HG03575 (cell line): ENCODE results near the gene TARDBP.
"Not testable (repeated sequence)": the region's sequence is repeated elsewhere in the genome, so short reads cannot be mapped to it uniquely, and the experiment has no call there.

ENCODE experiments used
- ATAC-seq: cut with Tn5 transposase; IDR thresholded peaks from one replicate; pipeline ENCODE4 v1.9.1; 2021; ENCODE audit not compliant: unreplicated experiment, insufficient number of reproducible peaks, low FRiP score; ENCODE audit errors: extremely low read depth

TARDBP gene

GRCh38 chr1:11071463-11072215 is 59.2 kb downstream of the TARDBP start:
- no peak for ATAC-seq

DNA sequence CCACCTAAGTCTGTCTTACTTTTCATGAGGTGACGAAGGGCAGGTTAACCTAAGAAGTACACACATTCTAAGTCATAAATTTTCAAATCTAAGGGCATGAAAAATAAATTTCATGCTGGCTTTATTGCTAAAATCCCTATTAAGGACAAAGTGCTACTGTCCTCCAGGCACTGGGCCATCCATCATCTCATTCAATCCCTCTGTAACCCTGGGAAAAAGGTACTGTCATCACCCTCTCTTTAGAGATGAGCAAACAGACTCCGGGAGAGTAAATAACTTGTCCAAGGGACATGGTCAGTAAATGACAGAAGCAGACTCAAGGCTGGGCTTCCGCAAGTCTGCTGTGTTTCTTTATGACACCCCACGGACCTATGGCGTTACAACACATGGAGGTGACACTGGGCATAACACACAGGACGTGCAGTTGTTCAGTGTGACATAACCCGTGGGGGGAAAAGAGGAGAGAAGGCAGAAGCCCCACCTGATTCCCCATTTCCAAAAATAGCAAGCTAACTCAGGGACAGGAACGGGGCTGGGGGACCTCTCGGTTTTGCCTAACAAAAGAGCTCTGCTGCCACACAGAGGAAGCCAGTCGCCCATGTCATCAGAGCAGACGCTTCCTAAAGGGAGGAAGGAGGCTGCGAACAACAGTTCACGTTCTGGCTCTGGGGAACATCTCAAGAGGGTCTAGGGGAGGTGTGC is 59.9 kb downstream of the TARDBP start:
- no peak for ATAC-seq

DNA sequence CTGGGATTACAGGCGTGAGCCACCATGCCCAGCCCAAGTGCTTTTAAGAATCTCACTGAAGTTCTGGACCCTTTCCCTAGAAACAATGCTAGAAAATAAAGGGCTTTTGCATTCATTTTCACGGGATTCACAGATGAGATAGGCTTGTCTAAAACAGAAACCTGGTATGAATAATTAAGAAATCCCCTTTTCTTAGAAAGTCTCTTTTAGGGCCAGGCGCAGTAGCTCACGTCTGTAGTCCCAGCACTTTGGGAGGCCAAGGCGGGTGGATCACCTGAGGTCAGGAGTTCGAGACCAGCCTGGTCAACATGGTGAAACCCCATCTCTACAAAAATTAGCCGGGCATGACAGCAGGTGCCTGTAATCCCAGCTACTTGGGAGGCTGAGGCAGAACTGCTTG is 60.9 kb downstream of the TARDBP start:
- ATAC-seq, result not testable (repeated sequence)
